K562 (cell line): Measurements from ENCODE around the gene VPS35L. TPM values are rescaled to one million over a fixed set of nuclear protein-coding genes. Genes with fewer than 3 reads are reported as not detected.
A peak's percentile ranks its signal among the peaks of the same experiment; 100 is the strongest.

Source experiments
- CBFA2T2 ChIP-seq: fragments of 450-650 bp; conservative IDR thresholded peaks from 2 replicates; pipeline ENCODE4 v1.6.1; 2017; ENCODE audit warnings: mild to moderate bottlenecking
- CC2D1A ChIP-seq: fragments of 450-650 bp; IDR thresholded peaks from 2 replicates; pipeline ENCODE4 v1.6.1; 2017; ENCODE audit warnings: mild to moderate bottlenecking
- CHD2 ChIP-seq: IDR thresholded peaks from 2 replicates; pipeline ENCODE4 v1.6.1; 2011; ENCODE audit warnings: low read depth, low read length
- EP400 ChIP-seq: fragments of 450-650 bp; IDR thresholded peaks from 2 replicates; pipeline ENCODE4 v1.6.1; 2017; ENCODE audit warnings: antibody characterized with exemption, mild to moderate bottlenecking, moderate library complexity
- HDAC2 ChIP-seq: fragments of 450-650 bp; IDR thresholded peaks from 2 replicates; pipeline ENCODE4 v1.6.1; 2016; ENCODE audit warnings: mild to moderate bottlenecking
- KLF13 ChIP-seq: fragments of 450-650 bp; IDR thresholded peaks from 2 replicates; pipeline ENCODE4 v1.6.1; 2016; ENCODE audit warnings: missing genetic modification characterization, low read depth, mild to moderate bottlenecking, missing compliant biosample characterization, moderate library complexity, borderline replicate concordance
- MAFK ChIP-seq: IDR thresholded peaks from 2 replicates; pipeline ENCODE4 v1.6.1; 2011; ENCODE audit warnings: low read length, improper control_type of control experiment
- MED1 ChIP-seq: sonication (generic); formaldehyde crosslinking; IDR thresholded peaks from 2 replicates; pipeline ENCODE4 v1.8.1; 2023; ENCODE audit warnings: missing genetic modification reagents, borderline replicate concordance
- NCOA1 ChIP-seq: fragments of 450-650 bp; IDR thresholded peaks from 2 replicates; pipeline ENCODE4 v1.6.1; 2016; ENCODE audit warnings: low read depth
- NRF1 ChIP-seq, 2 experiments: fragments of 450-650 bp; IDR thresholded peaks in 1 of 2; conservative IDR thresholded peaks in 1 of 2; 2 replicates each; pipeline ENCODE4 v1.6.1; 2014; ENCODE audit warnings: mild to moderate bottlenecking in 2 of 2
- PRMT5 ChIP-seq: sonication (generic); formaldehyde crosslinking; IDR thresholded peaks from 2 replicates; pipeline ENCODE4 v1.5.0; 2020; ENCODE audit warnings: missing genetic modification reagents
- PYGO2 ChIP-seq: fragments of 450-650 bp; IDR thresholded peaks from 2 replicates; pipeline ENCODE4 v1.6.1; 2016; ENCODE audit warnings: mild to moderate bottlenecking, missing genetic modification characterization, moderate library complexity, missing compliant biosample characterization
- TAF9B ChIP-seq: fragments of 450-650 bp; IDR thresholded peaks from 2 replicates; pipeline ENCODE4 v1.6.1; 2018; ENCODE audit warnings: mild to moderate bottlenecking; ENCODE audit not compliant: partially characterized antibody
- TBL1XR1 ChIP-seq, 2 experiments: IDR thresholded peaks; 2 replicates each; pipeline ENCODE4 v1.6.1; 2012; ENCODE audit warnings: improper control_type of control experiment in 2 of 2, low read length in 2 of 2, mild to moderate bottlenecking in 1 of 2
- ZBTB7A ChIP-seq: IDR thresholded peaks from 2 replicates; pipeline ENCODE4 v1.6.1; 2011; ENCODE audit warnings: low read depth, mild to moderate bottlenecking, low read length, moderate library complexity, borderline replicate concordance; ENCODE audit not compliant: control insufficient read depth
- ZFPM2 ChIP-seq: fragments of 250-450 bp; sonication (Bioruptor Pico); IDR thresholded peaks from 2 replicates; pipeline ENCODE4 v1.5.1; 2022; ENCODE audit warnings: mild to moderate bottlenecking
- ZNF561 ChIP-seq: fragments of 450-650 bp; formaldehyde crosslinking; conservative IDR thresholded peaks from 2 replicates; pipeline ENCODE4 v1.4.0; 2020; ENCODE audit warnings: mild to moderate bottlenecking, moderate library complexity
- ZNF699 ChIP-seq: fragments of 250-450 bp; sonication (Bioruptor Pico); IDR thresholded peaks from 2 replicates; pipeline ENCODE4 v1.8.0; 2021; ENCODE audit warnings: mild to moderate bottlenecking, moderate library complexity; ENCODE audit not compliant: insufficient replicate concordance
- polyA plus RNA-seq, 8 experiments: library from polyadenylated mRNA; depleted of rRNA in 4 of 8; stranded (reverse) in 5 of 8; unstranded in 3 of 8; fragments of >200 nt; fragmentation: Nextera tagmentation in 2 of 8; fragmentation: Illumina TruSeq in 1 of 8; extraction: Ambion mirVana in 2 of 8; extraction: Trizol in 1 of 8; gene quantifications; 2 replicates each; pipeline versions ENCODE4 v1.2.1 to v1.2.3, GENCODE V29; 2011 to 2014; ENCODE audit warnings: inconsistent platforms in 1 of 8, missing spikeins in 1 of 8
- total RNA-seq, 7 experiments: library from RNA; depleted of rRNA in 6 of 7; stranded (reverse); fragments of >200 nt in 6 of 7; fragmentation: Illumina TruSeq in 2 of 7; extraction: Trizol in 2 of 7; gene quantifications; 2 replicates each; pipeline versions ENCODE4 v1.2.1 to v1.2.3, GENCODE V29; 2011 to 2021; ENCODE audit warnings: low replicate concordance in 1 of 7
- TF ChIP-seq, protein P1 (sequence below): fragments of 250-450 bp; sonication (Bioruptor Pico); IDR thresholded peaks from 2 replicates; pipeline ENCODE4 v1.4.0; 2020; ENCODE audit warnings: mild to moderate bottlenecking, moderate library complexity
- TF ChIP-seq, protein P2 (sequence below), 2 experiments: fragments of 450-650 bp; conservative IDR thresholded peaks; 2 replicates each; pipeline ENCODE4 v1.6.1; 2017; ENCODE audit warnings: mild to moderate bottlenecking in 2 of 2, moderate library complexity in 2 of 2
- TF ChIP-seq, protein P3 (sequence below): sonication (generic); formaldehyde crosslinking; IDR thresholded peaks from 2 replicates; pipeline ENCODE4 v1.8.0; 2022; ENCODE audit warnings: mild to moderate bottlenecking, missing genetic modification reagents
- TF ChIP-seq, protein P4 (sequence below): fragments of 450-650 bp; formaldehyde crosslinking; IDR thresholded peaks from 2 replicates; pipeline ENCODE4 v1.4.0; 2020; ENCODE audit warnings: mild to moderate bottlenecking, moderate library complexity

VPS35L gene
- total and polyA plus RNA-seq, 9 of the 15 experiments (the other 6 are each of a cell fraction or from before 2014, with no cell fraction given) = 10.2 to 30.4 (median 20.1) TPM

DNA sequence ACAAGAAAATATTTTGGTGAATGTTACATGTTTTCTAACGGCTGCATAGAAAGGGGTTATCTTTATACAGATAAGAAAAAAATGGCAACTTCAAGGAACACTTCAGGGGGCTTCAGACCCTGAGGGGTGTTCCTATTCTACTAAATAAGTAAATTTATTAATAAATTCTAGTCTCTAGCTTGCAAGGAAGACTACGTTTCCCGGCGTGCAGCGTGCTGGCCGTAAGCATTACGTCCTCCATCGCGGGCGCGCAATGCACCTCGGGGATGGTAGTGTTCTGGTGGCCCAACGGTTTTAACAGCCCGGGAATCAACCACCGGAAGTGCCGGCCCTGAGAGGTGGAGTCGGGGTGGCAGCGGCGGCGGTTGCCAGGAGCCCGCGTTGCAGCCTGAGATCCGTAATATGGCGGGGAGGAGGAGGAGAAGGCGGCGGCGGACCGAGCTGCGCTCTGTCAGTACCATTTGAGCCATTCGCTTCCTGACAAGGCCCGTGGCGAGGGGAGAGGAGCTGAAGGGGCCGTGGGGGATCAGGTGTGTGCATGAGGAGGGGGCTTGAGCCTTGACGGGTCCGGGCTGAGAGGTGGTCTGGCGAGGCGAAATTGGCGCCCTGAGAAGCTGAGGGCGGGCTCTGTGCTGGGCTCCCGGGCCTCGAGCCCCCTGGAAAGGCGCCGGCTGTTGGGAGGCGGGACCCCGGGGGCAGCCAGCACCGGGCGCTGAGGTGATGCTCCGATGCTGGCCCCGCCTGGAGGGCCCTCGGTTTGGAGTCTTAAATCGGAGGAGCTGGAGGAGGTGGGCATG lies 31.7 kb upstream of the VPS35L start, which contains the start of gene CCP110 (continued):
- TF ChIP-seq TAF9B = peak; percentile 12
- no peak for TF ChIP-seq PYGO2 (tag)
- peak; percentile 53 to 60; a peak in 3 of 4 replicates for TF ChIP-seq NRF1 (conservative IDR thresholded peaks at IDR 0.05 in 1 of 2, IDR thresholded peaks at IDR 0.05 in 1 of 2)
- no peak for TF ChIP-seq PRMT5 (CRISPR knock-in tag)
- TF ChIP-seq, protein P1, sequence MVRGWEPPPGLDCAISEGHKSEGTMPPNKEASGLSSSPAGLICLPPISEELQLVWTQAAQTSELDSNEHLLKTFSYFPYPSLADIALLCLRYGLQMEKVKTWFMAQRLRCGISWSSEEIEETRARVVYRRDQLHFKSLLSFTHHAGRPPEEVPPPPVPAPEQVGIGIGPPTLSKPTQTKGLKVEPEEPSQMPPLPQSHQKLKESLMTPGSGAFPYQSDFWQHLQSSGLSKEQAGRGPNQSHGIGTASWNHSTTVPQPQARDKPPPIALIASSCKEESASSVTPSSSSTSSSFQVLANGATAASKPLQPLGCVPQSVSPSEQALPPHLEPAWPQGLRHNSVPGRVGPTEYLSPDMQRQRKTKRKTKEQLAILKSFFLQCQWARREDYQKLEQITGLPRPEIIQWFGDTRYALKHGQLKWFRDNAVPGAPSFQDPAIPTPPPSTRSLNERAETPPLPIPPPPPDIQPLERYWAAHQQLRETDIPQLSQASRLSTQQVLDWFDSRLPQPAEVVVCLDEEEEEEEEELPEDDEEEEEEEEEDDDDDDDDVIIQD (CRISPR knock-in tag) = no peak
- peak in 1 of 2 experiments; percentile 72; a peak in 2 of 4 replicates for TF ChIP-seq TBL1XR1 (IDR thresholded peaks at IDR 0.05; ENCODE audit: low read length in 2 of 2)
- TF ChIP-seq EP400 = peak; percentile 63; the same call in 1 of the 2 replicates
- peak; percentile 2; the same call in 1 of the 2 replicates for TF ChIP-seq MAFK
- no peak for TF ChIP-seq CC2D1A
- TF ChIP-seq, protein P2, sequence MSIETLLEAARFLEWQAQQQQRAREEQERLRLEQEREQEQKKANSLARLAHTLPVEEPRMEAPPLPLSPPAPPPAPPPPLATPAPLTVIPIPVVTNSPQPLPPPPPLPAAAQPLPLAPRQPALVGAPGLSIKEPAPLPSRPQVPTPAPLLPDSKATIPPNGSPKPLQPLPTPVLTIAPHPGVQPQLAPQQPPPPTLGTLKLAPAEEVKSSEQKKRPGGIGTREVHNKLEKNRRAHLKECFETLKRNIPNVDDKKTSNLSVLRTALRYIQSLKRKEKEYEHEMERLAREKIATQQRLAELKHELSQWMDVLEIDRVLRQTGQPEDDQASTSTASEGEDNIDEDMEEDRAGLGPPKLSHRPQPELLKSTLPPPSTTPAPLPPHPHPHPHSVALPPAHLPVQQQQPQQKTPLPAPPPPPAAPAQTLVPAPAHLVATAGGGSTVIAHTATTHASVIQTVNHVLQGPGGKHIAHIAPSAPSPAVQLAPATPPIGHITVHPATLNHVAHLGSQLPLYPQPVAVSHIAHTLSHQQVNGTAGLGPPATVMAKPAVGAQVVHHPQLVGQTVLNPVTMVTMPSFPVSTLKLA (conservative IDR thresholded peaks at IDR 0.05) = peak; percentile 66 to 84; a peak in 3 of 4 replicates
- TF ChIP-seq, protein P3, sequence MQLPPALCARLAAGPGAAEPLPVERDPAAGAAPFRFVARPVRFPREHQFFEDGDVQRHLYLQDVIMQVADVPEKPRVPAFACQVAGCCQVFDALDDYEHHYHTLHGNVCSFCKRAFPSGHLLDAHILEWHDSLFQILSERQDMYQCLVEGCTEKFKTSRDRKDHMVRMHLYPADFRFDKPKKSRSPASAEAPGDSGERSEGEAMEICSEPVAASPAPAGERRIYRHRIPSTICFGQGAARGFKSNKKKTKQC (CRISPR knock-in tag) = 0 out of 2 replicates have a peak, but pooled peaks have one; percentile 37
- TF ChIP-seq HDAC2 = 0 out of 2 replicates have a peak, but pooled peaks have one; percentile 20
- no peak for TF ChIP-seq ZNF561
- no peak for TF ChIP-seq ZFPM2 (CRISPR knock-in tag)
- TF ChIP-seq MED1 (CRISPR knock-in tag) = no peak
- TF ChIP-seq, protein P4, sequence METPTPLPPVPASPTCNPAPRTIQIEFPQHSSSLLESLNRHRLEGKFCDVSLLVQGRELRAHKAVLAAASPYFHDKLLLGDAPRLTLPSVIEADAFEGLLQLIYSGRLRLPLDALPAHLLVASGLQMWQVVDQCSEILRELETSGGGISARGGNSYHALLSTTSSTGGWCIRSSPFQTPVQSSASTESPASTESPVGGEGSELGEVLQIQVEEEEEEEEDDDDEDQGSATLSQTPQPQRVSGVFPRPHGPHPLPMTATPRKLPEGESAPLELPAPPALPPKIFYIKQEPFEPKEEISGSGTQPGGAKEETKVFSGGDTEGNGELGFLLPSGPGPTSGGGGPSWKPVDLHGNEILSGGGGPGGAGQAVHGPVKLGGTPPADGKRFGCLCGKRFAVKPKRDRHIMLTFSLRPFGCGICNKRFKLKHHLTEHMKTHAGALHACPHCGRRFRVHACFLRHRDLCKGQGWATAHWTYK = no peak
- TF ChIP-seq ZBTB7A = peak; percentile 51; the same call in 1 of the 2 replicates
- TF ChIP-seq KLF13 (tag) = no peak
- no peak for TF ChIP-seq CBFA2T2
- TF ChIP-seq ZNF699 (CRISPR knock-in tag) = no peak
- 0 out of 2 replicates have a peak, but pooled peaks have one; percentile 17 for TF ChIP-seq CHD2
- no peak for TF ChIP-seq NCOA1
